Ishikawa (cell line): ENCODE results near the gene ASTN2.

Experiments
- TCF12 ChIP-seq: IDR thresholded peaks from 2 replicates; pipeline ENCODE4 v1.6.1; 2012; ENCODE audit warnings: low read depth
- TF ChIP-seq, protein P1 (sequence below): IDR thresholded peaks from 2 replicates; pipeline ENCODE4 v1.6.1; 2012; ENCODE audit warnings: low read depth, mild to moderate bottlenecking

DNA sequence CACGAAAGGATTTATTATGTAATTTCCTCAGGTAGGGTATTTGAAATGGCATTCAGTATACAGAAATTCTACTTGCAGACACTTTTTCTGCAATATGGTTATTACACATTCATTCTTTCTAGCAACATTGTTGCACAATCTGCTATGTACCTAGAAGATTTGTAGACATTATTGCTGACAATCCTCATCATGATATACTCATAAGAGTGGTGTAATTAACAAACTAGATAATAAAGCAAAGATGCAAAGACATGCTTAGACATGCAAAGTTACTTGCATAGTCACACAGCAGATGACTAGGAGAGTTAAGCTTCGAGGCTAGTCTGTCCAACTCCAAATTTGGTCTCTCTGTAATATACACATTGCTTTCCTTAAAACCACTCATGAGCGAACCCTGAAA, 317.1 kb downstream of the ASTN2 start:
- TF ChIP-seq, protein P1, sequence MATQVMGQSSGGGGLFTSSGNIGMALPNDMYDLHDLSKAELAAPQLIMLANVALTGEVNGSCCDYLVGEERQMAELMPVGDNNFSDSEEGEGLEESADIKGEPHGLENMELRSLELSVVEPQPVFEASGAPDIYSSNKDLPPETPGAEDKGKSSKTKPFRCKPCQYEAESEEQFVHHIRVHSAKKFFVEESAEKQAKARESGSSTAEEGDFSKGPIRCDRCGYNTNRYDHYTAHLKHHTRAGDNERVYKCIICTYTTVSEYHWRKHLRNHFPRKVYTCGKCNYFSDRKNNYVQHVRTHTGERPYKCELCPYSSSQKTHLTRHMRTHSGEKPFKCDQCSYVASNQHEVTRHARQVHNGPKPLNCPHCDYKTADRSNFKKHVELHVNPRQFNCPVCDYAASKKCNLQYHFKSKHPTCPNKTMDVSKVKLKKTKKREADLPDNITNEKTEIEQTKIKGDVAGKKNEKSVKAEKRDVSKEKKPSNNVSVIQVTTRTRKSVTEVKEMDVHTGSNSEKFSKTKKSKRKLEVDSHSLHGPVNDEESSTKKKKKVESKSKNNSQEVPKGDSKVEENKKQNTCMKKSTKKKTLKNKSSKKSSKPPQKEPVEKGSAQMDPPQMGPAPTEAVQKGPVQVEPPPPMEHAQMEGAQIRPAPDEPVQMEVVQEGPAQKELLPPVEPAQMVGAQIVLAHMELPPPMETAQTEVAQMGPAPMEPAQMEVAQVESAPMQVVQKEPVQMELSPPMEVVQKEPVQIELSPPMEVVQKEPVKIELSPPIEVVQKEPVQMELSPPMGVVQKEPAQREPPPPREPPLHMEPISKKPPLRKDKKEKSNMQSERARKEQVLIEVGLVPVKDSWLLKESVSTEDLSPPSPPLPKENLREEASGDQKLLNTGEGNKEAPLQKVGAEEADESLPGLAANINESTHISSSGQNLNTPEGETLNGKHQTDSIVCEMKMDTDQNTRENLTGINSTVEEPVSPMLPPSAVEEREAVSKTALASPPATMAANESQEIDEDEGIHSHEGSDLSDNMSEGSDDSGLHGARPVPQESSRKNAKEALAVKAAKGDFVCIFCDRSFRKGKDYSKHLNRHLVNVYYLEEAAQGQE = no peak
- TF ChIP-seq TCF12 = no peak
